Measurements from ENCODE around the gene UGT1A5.

Gene UGT1A5

DNA sequence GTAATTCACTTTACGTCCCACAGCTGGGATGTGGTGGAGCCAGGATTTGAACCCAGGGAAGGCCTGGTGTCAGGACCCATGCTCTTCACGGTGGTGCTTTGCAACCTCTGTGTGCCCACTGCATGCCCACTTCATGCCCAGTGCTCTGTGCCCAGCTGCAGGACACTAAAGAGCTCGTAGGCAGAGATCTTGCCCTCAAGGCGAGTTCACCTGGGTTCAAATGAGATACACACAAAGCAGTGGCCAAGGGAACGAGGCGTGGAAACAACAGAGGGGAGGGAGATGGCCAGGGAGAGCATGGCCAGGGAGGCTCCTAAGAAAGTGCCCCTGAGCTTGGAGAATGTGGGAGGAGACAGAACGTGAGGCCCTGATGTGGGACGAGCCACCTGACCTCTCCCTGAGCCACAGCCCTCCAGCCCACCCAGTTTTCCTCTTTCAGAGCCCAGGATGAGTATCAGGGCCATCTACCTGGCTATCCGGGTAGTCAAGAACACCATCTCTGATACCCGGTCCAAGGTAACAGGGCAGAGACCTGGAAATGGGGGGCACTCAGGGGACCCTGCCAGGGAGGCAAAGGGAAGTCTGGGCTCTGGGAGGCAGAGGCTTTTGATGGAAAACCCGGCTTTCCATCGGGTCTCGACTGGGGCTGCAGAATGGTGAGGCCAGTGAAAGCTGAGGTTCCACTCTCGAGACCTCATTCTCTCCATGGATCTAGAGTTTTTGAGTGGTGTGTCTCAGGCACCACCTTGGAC is 85.8 kb downstream of the UGT1A5 start:
- Histone ChIP-seq H3K9me3 (ENCODE audit: insufficient read depth, low read length) (no peaks in the 10 kb centered on the region), H3K4me3 (ENCODE audit: insufficient read depth, low read length, poor library complexity, severe bottlenecking) (no peak overlapping the region), H3K9me2 (replicated peaks; ENCODE audit: insufficient read depth, low read length) (no peaks in the 10 kb centered on the region), H3K27me3 (ENCODE audit: low read length) (no peaks in the 10 kb centered on the region), H3K27ac (ENCODE audit: low read depth, low read length) (no peak overlapping the region), H3K36me3 (ENCODE audit: low read length) (no peaks in the 10 kb centered on the region), H2AFZ (ENCODE audit: low read depth, low read length, severe bottlenecking) (no peak overlapping the region), H3K4me2 (ENCODE audit: low read depth, low read length, poor library complexity, severe bottlenecking) (no peak overlapping the region), H3K79me2 (ENCODE audit: insufficient read depth, low read length) (no peaks in the 10 kb centered on the region), H3F3A (ENCODE audit: insufficient read depth) (no peaks in the 10 kb centered on the region), H3K9ac (ENCODE audit: low read length) (no peak overlapping the region), H4K20me1 (ENCODE audit: low read depth, low read length) (no peaks in the 10 kb centered on the region)
- TF ChIP-seq CTCF (IDR thresholded peaks at IDR 0.05; ENCODE audit: insufficient read depth, low read length, poor library complexity, severe bottlenecking), result no peak
- TF ChIP-seq EZH2phosphoT487 (conservative IDR thresholded peaks at IDR 0.05; ENCODE audit: low read length), result no peak

DNA sequence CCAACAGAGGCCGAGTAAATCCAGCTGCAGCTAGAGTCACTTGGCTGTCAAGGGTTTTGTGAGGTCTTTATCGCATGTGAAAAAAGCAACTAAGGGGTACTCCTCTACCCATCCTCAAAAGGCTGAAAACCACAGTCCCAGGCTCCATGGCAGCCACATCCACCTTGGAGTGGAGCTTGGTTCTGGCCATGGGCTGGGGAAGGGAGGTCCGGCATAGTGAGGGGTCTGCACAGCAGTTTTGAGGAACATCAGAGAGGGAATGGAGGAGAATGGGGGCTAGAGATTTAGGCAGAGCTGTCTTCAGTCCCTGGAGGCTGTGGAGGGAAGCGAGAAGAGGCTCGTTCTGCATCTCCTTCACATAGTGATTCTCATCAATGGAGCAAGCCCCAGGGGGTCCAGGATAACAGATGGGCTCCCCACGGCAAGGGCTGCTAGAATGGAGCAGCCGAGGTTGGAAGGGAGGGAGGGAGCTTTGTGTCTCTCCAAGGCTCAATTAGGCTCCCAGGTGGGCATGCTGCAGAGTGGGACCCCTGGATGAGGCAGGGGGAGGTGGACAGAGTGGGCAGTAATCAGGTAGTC is 86.5 kb downstream of the UGT1A5 start:
- Histone ChIP-seq H3K27ac (ENCODE audit: low read depth, low read length) (no peak overlapping the region), H3K27me3 (ENCODE audit: low read length) (no peaks in the 10 kb centered on the region), H3K9me2 (replicated peaks; ENCODE audit: insufficient read depth, low read length) (no peaks in the 10 kb centered on the region), H3K79me2 (ENCODE audit: insufficient read depth, low read length) (no peaks in the 10 kb centered on the region), H3F3A (ENCODE audit: insufficient read depth) (no peaks in the 10 kb centered on the region), H3K9me3 (ENCODE audit: insufficient read depth, low read length) (no peaks in the 10 kb centered on the region), H3K36me3 (ENCODE audit: low read length) (no peaks in the 10 kb centered on the region), H3K4me2 (ENCODE audit: low read depth, low read length, poor library complexity, severe bottlenecking) (no peak overlapping the region), H3K4me3 (ENCODE audit: insufficient read depth, low read length, poor library complexity, severe bottlenecking) (no peak overlapping the region), H2AFZ (ENCODE audit: low read depth, low read length, severe bottlenecking) (no peak overlapping the region), H4K20me1 (ENCODE audit: low read depth, low read length) (no peaks in the 10 kb centered on the region), H3K9ac (ENCODE audit: low read length) (no peak overlapping the region)
- TF ChIP-seq CTCF (IDR thresholded peaks at IDR 0.05; ENCODE audit: insufficient read depth, low read length, poor library complexity, severe bottlenecking) (no peak), EZH2phosphoT487 (conservative IDR thresholded peaks at IDR 0.05; ENCODE audit: low read length) (no peak)

DNA sequence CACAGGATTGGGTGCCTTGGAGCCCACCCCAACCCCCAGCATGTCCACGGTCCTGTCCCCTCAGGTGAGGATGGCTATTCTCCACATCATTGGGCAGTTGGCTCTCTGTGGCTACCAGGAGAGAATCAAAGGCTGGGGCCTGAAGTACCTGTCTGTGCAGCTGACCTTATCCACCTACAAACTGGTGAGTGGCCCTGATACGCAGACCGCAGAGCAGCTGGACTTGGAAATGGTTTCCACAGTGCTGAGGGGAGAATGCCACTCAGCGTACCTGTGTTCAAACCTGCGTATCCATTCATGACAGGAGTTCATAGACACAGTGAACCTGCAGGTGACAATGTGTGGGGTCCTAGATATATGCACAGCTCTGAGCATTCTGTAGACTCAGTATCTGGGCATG is 87.0 kb downstream of the UGT1A5 start:
- no peaks in the 10 kb centered on the region for H3K9me2 ChIP-seq (replicated peaks; ENCODE audit: insufficient read depth, low read length)
- H3K79me2 ChIP-seq (ENCODE audit: insufficient read depth, low read length), result no peaks in the 10 kb centered on the region
- H2AFZ ChIP-seq (ENCODE audit: low read depth, low read length, severe bottlenecking), result no peak overlapping the region
- no peaks in the 10 kb centered on the region for H4K20me1 ChIP-seq (ENCODE audit: low read depth, low read length)
- H3K4me3 ChIP-seq (ENCODE audit: insufficient read depth, low read length, poor library complexity, severe bottlenecking), result no peak overlapping the region
- no peak overlapping the region for H3K9ac ChIP-seq (ENCODE audit: low read length)
- H3K27me3 ChIP-seq (ENCODE audit: low read length), result no peaks in the 10 kb centered on the region
- H3K36me3 ChIP-seq (ENCODE audit: low read length), result no peaks in the 10 kb centered on the region
- H3K4me2 ChIP-seq (ENCODE audit: low read depth, low read length, poor library complexity, severe bottlenecking), result no peak overlapping the region
- TF ChIP-seq EZH2phosphoT487 (conservative IDR thresholded peaks at IDR 0.05; ENCODE audit: low read length), result no peak
- TF ChIP-seq CTCF (IDR thresholded peaks at IDR 0.05; ENCODE audit: insufficient read depth, low read length, poor library complexity, severe bottlenecking), result no peak
- no peak overlapping the region for H3K27ac ChIP-seq (ENCODE audit: low read depth, low read length)
- H3F3A ChIP-seq (ENCODE audit: insufficient read depth), result no peaks in the 10 kb centered on the region
- H3K9me3 ChIP-seq (ENCODE audit: insufficient read depth, low read length), result no peaks in the 10 kb centered on the region

All from SU-DHL-6 (cell line).